HepG2 (cell line): ENCODE data around the gene ADIPOR2. TPM values are rescaled to one million over a fixed set of nuclear protein-coding genes. Genes with fewer than 3 reads are reported as not detected.

Source experiments
- ATAD3A ChIP-seq: sonication (generic); formaldehyde crosslinking; IDR thresholded peaks from 2 replicates; pipeline ENCODE4 v1.4.0; 2020; ENCODE audit warnings: missing genetic modification reagents
- ATF7 ChIP-seq, 2 experiments: fragments of 450-650 bp in 1 of 2; sonication (generic) in 1 of 2; formaldehyde crosslinking in 1 of 2; IDR thresholded peaks; 2 replicates each; pipeline versions ENCODE4 v1.4.0 to v1.6.1; 2016 to 2020; ENCODE audit warnings: antibody characterized with exemption in 1 of 2, mild to moderate bottlenecking in 1 of 2, missing genetic modification reagents in 1 of 2
- BCL6 ChIP-seq: IDR thresholded peaks from 2 replicates; pipeline ENCODE4 v1.6.1; 2016; ENCODE audit warnings: missing genetic modification reagents, missing compliant biosample characterization
- HNRNPH1 ChIP-seq: fragments of 200-400 bp; formaldehyde crosslinking; optimal IDR thresholded peaks from 2 replicates; pipeline ENCODE3; 2017; ENCODE audit warnings: mild to moderate bottlenecking, low read depth, low read length
- MAFF ChIP-seq: IDR thresholded peaks from 2 replicates; pipeline ENCODE4 v1.6.1; 2011; ENCODE audit warnings: low read depth, low read length, improper control_type of control experiment
- MAFK ChIP-seq, 2 experiments: IDR thresholded peaks in 1 of 2; conservative IDR thresholded peaks in 1 of 2; 2 replicates each; pipeline ENCODE4 v1.6.1; 2011; ENCODE audit warnings: improper control_type of control experiment in 2 of 2, low read length in 2 of 2
- MIXL1 ChIP-seq: IDR thresholded peaks from 2 replicates; pipeline ENCODE4 v1.6.1; 2016
- NR3C1 ChIP-seq: sonication (generic); formaldehyde crosslinking; IDR thresholded peaks from 2 replicates; pipeline ENCODE4 v1.4.0; 2020; ENCODE audit warnings: missing genetic modification reagents
- RCOR2 ChIP-seq: IDR thresholded peaks from 2 replicates; pipeline ENCODE4 v1.6.1; 2016; ENCODE audit warnings: missing biosample characterization, missing genetic modification reagents
- SOX6 ChIP-seq, 2 experiments: fragments of 450-650 bp in 1 of 2; sonication (generic) in 1 of 2; formaldehyde crosslinking in 1 of 2; IDR thresholded peaks; 2 replicates each; pipeline versions ENCODE4 v1.4.0 to v1.6.1; 2017 to 2020; ENCODE audit warnings: antibody characterized with exemption in 1 of 2, mild to moderate bottlenecking in 1 of 2, missing genetic modification reagents in 1 of 2
- SP1 ChIP-seq, 2 experiments: fragments of 450-650 bp in 1 of 2; sonication (generic) in 1 of 2; formaldehyde crosslinking in 1 of 2; IDR thresholded peaks; 2 replicates each; pipeline versions ENCODE4 v1.4.0 to v1.6.1; 2016 to 2020; ENCODE audit warnings: missing genetic modification reagents in 1 of 2
- STAG1 ChIP-seq: sonication (generic); formaldehyde crosslinking; IDR thresholded peaks from 2 replicates; pipeline ENCODE4 v1.4.0; 2020; ENCODE audit warnings: missing genetic modification reagents
- TEAD3 ChIP-seq: optimal IDR thresholded peaks from 2 replicates; pipeline ENCODE3; 2016; ENCODE audit warnings: borderline replicate concordance
- ZFP36L2 ChIP-seq: sonication (generic); formaldehyde crosslinking; IDR thresholded peaks from 2 replicates; pipeline ENCODE4 v1.4.0; 2020; ENCODE audit warnings: missing genetic modification reagents
- ZNF138 ChIP-seq: sonication (generic); formaldehyde crosslinking; IDR thresholded peaks from 2 replicates; pipeline ENCODE4 v1.5.0; 2020; ENCODE audit warnings: mild to moderate bottlenecking, low read depth, missing genetic modification reagents
- ZNF343 ChIP-seq: sonication (generic); formaldehyde crosslinking; IDR thresholded peaks from 2 replicates; pipeline ENCODE4 v1.4.0; 2020; ENCODE audit warnings: mild to moderate bottlenecking, missing genetic modification reagents
- ZNF510 ChIP-seq: sonication (generic); formaldehyde crosslinking; IDR thresholded peaks from 2 replicates; pipeline ENCODE4 v1.4.0; 2020; ENCODE audit warnings: low read depth, mild to moderate bottlenecking, missing genetic modification reagents
- polyA plus RNA-seq, 8 experiments: library from polyadenylated mRNA; depleted of rRNA in 3 of 8; stranded (reverse) in 7 of 8; unstranded in 1 of 8; fragments of >200 nt; fragmentation: Illumina TruSeq in 4 of 8; extraction: Trizol in 4 of 8; gene quantifications; 2 replicates each; pipeline versions ENCODE4 v1.2.1 to v1.2.3, GENCODE V29; 2011 to 2016; ENCODE audit warnings: low read depth in 4 of 8, missing spikeins in 1 of 8, mixed read lengths in 1 of 8; ENCODE audit not compliant: insufficient read depth in 1 of 8
- total RNA-seq, 5 experiments: library from RNA; depleted of rRNA; stranded (reverse); fragments of >200 nt; fragmentation: Illumina TruSeq; extraction: Trizol; gene quantifications; 2 replicates each; pipeline ENCODE4 v1.2.3, GENCODE V29; 2016; ENCODE audit warnings: low read depth in 1 of 5
- TF ChIP-seq, protein P1 (sequence below): fragments of 450-650 bp; IDR thresholded peaks from 2 replicates; pipeline ENCODE4 v1.6.1; 2017; ENCODE audit warnings: mild to moderate bottlenecking
- TF ChIP-seq, protein P2 (sequence below): sonication (generic); formaldehyde crosslinking; IDR thresholded peaks from 2 replicates; pipeline ENCODE4 v1.8.1; 2023; ENCODE audit warnings: mild to moderate bottlenecking, missing genetic modification reagents
- TF ChIP-seq, protein P3 (sequence below), 2 experiments: fragments of 450-650 bp in 1 of 2; sonication (generic) in 1 of 2; formaldehyde crosslinking; IDR thresholded peaks; 2 replicates each; pipeline versions ENCODE4 v1.5.0 to v1.8.0; 2020 to 2022; ENCODE audit warnings: mild to moderate bottlenecking in 1 of 2, missing genetic modification reagents in 1 of 2
- TF ChIP-seq, protein P4 (sequence below): sonication (generic); formaldehyde crosslinking; IDR thresholded peaks from 2 replicates; pipeline ENCODE4 v1.5.0; 2020; ENCODE audit warnings: missing genetic modification reagents

The ADIPOR2 gene
- total and polyA plus RNA-seq, 2 of the 13 experiments (the other 11 are each of a cell fraction or from before 2014, with no cell fraction given): 35.2 to 52.2 TPM

DNA sequence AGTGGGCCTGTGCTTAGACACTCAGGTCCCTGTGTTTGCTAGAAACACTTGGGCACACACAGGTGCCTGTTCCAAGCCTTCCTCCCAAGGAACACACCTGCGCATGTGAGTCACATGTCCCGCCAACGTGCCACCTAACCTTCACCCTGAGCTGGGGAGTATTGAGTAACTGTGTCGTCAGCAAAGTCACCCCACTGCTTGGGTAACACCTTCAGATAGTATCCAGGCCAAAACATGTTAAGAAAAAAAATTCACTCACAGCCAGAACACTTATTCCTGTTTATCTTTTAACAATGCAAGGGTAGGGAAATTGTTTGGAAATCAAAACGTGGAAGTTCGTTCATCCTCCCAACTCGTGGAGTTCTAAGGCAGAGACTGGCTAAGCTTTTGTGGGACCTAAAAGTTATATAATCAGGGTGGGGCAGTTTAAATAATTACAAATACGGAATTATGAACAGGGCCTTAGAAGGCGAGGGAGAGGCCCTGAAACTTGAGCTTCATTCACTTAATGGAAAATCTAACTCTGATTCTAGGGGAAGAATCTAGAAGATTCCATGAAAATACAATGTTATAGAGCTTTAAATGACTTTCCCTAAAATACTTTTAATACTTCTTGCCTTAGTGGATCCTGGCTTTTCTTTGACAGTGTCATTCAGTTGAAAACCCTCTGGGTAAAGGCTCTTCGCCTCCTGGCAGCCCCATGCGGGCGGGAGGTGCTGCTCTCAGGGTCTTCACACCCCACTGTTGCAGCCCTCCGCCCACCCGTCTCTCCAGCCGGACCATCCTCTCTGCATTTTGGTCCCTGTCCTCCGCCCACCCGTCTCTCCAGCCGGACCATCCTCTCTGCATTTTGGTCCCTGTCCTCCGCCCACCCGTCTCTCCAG lies 30.3 kb upstream of the ADIPOR2 start (continued):
- TF ChIP-seq, protein P1, sequence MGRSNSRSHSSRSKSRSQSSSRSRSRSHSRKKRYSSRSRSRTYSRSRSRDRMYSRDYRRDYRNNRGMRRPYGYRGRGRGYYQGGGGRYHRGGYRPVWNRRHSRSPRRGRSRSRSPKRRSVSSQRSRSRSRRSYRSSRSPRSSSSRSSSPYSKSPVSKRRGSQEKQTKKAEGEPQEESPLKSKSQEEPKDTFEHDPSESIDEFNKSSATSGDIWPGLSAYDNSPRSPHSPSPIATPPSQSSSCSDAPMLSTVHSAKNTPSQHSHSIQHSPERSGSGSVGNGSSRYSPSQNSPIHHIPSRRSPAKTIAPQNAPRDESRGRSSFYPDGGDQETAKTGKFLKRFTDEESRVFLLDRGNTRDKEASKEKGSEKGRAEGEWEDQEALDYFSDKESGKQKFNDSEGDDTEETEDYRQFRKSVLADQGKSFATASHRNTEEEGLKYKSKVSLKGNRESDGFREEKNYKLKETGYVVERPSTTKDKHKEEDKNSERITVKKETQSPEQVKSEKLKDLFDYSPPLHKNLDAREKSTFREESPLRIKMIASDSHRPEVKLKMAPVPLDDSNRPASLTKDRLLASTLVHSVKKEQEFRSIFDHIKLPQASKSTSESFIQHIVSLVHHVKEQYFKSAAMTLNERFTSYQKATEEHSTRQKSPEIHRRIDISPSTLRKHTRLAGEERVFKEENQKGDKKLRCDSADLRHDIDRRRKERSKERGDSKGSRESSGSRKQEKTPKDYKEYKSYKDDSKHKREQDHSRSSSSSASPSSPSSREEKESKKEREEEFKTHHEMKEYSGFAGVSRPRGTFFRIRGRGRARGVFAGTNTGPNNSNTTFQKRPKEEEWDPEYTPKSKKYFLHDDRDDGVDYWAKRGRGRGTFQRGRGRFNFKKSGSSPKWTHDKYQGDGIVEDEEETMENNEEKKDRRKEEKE: no peak
- TF ChIP-seq, protein P2, sequence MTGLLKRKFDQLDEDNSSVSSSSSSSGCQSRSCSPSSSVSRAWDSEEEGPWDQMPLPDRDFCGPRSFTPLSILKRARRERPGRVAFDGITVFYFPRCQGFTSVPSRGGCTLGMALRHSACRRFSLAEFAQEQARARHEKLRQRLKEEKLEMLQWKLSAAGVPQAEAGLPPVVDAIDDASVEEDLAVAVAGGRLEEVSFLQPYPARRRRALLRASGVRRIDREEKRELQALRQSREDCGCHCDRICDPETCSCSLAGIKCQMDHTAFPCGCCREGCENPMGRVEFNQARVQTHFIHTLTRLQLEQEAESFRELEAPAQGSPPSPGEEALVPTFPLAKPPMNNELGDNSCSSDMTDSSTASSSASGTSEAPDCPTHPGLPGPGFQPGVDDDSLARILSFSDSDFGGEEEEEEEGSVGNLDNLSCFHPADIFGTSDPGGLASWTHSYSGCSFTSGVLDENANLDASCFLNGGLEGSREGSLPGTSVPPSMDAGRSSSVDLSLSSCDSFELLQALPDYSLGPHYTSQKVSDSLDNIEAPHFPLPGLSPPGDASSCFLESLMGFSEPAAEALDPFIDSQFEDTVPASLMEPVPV (CRISPR knock-in tag): no peak
- TF ChIP-seq ZNF343 (no peak), SP1 (IDR thresholded peaks at IDR 0.05) (no peak), SP1 (CRISPR knock-in tag; IDR thresholded peaks at IDR 0.05) (no peak), ZFP36L2 (CRISPR knock-in tag) (no peak), STAG1 (CRISPR knock-in tag) (no peak), ZNF510 (no peak), MAFK (conservative IDR thresholded peaks at IDR 0.05 in 1 of 2, IDR thresholded peaks at IDR 0.05 in 1 of 2; ENCODE audit: low read length in 2 of 2) (peak in 1 of 2 experiments; percentile 33; a peak in 1 of 4 replicates), RCOR2 (CRISPR knock-in tag) (0 out of 2 replicates have a peak, but pooled peaks have one; percentile 34), NR3C1 (no peak), HNRNPH1 (no peak), ATF7 (IDR thresholded peaks at IDR 0.05) (no peak), ATF7 (CRISPR knock-in tag; IDR thresholded peaks at IDR 0.05) (no peak), ATAD3A (CRISPR knock-in tag) (no peak), TEAD3 (CRISPR knock-in tag) (peak; percentile 18), BCL6 (CRISPR knock-in tag) (peak; percentile 80), ZNF138 (no peak), MIXL1 (CRISPR knock-in tag) (no peak), SOX6 (IDR thresholded peaks at IDR 0.05) (no peak), SOX6 (CRISPR knock-in tag; IDR thresholded peaks at IDR 0.05) (peak; percentile 72), MAFF (0 out of 2 replicates have a peak, but pooled peaks have one; percentile 28)
- TF ChIP-seq, protein P3, sequence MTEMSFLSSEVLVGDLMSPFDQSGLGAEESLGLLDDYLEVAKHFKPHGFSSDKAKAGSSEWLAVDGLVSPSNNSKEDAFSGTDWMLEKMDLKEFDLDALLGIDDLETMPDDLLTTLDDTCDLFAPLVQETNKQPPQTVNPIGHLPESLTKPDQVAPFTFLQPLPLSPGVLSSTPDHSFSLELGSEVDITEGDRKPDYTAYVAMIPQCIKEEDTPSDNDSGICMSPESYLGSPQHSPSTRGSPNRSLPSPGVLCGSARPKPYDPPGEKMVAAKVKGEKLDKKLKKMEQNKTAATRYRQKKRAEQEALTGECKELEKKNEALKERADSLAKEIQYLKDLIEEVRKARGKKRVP (CRISPR knock-in tag; IDR thresholded peaks at IDR 0.05): peak in 1 of 2 experiments; percentile 98; a peak in 2 of 4 replicates
- TF ChIP-seq, protein P4, sequence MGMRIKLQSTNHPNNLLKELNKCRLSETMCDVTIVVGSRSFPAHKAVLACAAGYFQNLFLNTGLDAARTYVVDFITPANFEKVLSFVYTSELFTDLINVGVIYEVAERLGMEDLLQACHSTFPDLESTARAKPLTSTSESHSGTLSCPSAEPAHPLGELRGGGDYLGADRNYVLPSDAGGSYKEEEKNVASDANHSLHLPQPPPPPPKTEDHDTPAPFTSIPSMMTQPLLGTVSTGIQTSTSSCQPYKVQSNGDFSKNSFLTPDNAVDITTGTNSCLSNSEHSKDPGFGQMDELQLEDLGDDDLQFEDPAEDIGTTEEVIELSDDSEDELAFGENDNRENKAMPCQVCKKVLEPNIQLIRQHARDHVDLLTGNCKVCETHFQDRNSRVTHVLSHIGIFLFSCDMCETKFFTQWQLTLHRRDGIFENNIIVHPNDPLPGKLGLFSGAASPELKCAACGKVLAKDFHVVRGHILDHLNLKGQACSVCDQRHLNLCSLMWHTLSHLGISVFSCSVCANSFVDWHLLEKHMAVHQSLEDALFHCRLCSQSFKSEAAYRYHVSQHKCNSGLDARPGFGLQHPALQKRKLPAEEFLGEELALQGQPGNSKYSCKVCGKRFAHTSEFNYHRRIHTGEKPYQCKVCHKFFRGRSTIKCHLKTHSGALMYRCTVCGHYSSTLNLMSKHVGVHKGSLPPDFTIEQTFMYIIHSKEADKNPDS (CRISPR knock-in tag): no peak
